Activated T-helper 1 cell treated with anti-CD3 and anti-CD28 coated beads, Interleukin-12 subunit alpha, Interleukin-12 subunit beta, Interleukin-2, Interleukin-4 antibody, amounts not matched to agents 30 ng/mL and 10 ng/mL and 1 ng/mL, durations not matched to agents 14 hours and 24 hours and 36 hours (primary cell): ENCODE measurements around the gene FAM118A. TPM values are rescaled to one million over a fixed set of nuclear protein-coding genes. Genes with fewer than 3 reads are reported as not detected.
A peak's percentile ranks its signal among the peaks of the same experiment; 100 is the strongest.

Experiments
- DNase-seq: peaks from one replicate; pipeline ENCODE4 v3.0.0; 2021; ENCODE audit warnings: low spot score
- H3K27ac Mint-ChIP-seq: one replicate; pipeline ENCODE4 v1.8.0; 2021; ENCODE audit warnings: mild to moderate bottlenecking, mixed read lengths
- H3K27me3 Mint-ChIP-seq: one replicate; pipeline ENCODE4 v1.8.0; 2022; ENCODE audit warnings: mild to moderate bottlenecking, moderate library complexity, mixed read lengths; ENCODE audit not compliant: insufficient read depth
- H3K36me3 Mint-ChIP-seq: one replicate; pipeline ENCODE4 v1.8.0; 2021; ENCODE audit warnings: low read depth, mixed read lengths
- H3K4me1 Mint-ChIP-seq: one replicate; pipeline ENCODE4 v1.8.0; 2021; ENCODE audit warnings: low read depth, mixed read lengths
- H3K4me3 Mint-ChIP-seq: one replicate; pipeline ENCODE4 v1.8.0; 2021; ENCODE audit warnings: mild to moderate bottlenecking, moderate library complexity, mixed read lengths
- H3K9me3 Mint-ChIP-seq: one replicate; pipeline ENCODE4 v1.8.0; 2021; ENCODE audit warnings: mixed read lengths
- intact Hi-C: fragments of 100-400 bp; cut with micrococcal nuclease; formaldehyde crosslinking; loops from one replicate; pipeline ENCODE4 v1.15.1; 2024
- total RNA-seq: library from RNA; stranded (reverse); gene quantifications from 2 replicates; pipeline ENCODE4 v1.2.3, GENCODE V29; 2022

Gene FAM118A
- total RNA-seq, 1 donor from 2014 or later, result 30.7 TPM

DNA sequence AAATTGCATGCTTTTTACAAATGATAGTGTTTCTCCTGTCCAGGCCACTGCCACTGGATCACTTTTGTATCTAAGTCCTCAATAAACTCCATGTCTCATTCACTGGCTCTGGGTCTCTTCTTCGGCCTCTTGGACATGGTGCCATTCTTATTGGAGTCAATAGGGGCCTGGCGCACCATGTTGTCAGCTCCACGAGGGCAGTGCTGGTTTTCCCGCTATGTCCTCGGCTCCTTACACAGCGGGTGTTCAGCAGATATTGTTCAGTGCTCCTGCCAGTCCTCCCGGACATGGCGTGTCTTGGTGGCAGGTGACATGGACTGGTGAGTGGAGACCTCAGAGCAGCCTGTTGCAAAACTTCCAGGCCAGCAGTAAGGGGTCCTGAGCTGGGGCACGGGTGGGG, 3.6 kb upstream of the FAM118A start:
- Mint-ChIP-seq H3K27me3 (no peaks in the 10 kb centered on the region), H3K4me1 (peaks cover 19% of the 10 kb centered on the region), H3K4me3 (no peak overlapping the region), H3K27ac (no peak overlapping the region), H3K9me3 (no peaks in the 10 kb centered on the region), H3K36me3 (peaks cover 7% of the 10 kb centered on the region)
- intact Hi-C loops, result no loop called here
- DNase-seq, result no peak

DNA sequence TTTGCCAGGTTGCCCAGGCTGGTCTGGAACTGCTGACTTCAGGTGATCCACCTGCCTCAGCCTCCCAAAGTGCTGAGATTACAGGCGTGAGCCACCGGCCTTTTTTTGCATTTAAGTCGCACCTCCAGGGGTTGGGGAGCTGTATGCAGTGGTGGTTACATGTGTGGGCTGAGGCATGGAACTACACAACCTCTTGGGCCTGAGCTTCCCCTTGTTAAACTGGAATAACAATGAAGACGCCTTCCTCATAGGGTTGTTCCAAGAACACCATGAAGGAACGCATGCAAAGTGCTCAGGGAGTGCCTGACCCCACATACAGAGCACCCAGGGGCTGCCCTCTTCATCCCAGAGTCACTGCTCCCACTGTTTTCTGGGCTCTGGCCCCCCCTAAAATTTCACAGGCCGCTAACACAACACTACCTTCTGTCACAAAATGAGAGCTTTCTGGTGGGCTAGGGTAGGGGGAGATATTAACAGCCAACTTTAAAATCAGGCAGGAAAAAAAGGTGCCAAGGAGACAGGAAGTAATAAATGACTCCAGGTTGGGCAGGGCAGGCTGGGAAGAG, 1.3 kb upstream of the FAM118A start:
- H3K36me3 Mint-ChIP-seq, result peaks cover 15% of the 10 kb centered on the region
- H3K4me1 Mint-ChIP-seq, result peaks cover 35% of the 10 kb centered on the region
- intact Hi-C loops, result loop anchor here (2.0 kb wide), 1 partner anchor 40 kb away; no protein-coding TSS in a partner anchor
- peak overlapping the region; percentile 86 for H3K4me3 Mint-ChIP-seq
- H3K27ac Mint-ChIP-seq, result peak overlapping the region; percentile 93
- no peaks in the 10 kb centered on the region for H3K9me3 Mint-ChIP-seq
- no peaks in the 10 kb centered on the region for H3K27me3 Mint-ChIP-seq
- no peak for DNase-seq

DNA sequence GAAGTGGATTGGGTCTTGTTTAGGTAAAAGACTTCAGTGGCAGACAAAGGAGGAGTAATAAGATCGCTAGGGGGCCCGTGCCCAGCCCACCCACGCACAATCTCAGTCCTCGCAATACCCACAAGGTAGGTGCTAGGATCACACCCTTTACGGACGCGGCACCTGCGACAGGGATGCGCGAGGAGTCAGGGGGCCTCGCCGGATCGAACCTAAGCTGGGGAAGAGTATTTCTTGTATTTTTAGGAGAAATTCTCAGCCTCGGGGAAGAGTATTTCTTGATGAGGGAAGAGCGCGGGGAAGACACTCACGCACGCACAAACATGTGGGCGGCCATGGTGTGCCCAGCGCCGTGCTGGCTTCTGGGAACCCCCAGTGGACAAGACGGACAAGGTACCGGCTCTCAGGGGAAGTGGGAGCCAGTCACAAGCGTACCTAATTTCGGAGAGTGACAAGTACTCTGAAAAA, 745 bp upstream of the FAM118A start:
- no peak for DNase-seq
- Mint-ChIP-seq H3K9me3 (no peaks in the 10 kb centered on the region), H3K27ac (peak overlapping the region; percentile 93), H3K4me3 (peak overlapping the region; percentile 86), H3K27me3 (no peaks in the 10 kb centered on the region), H3K36me3 (peaks cover 15% of the 10 kb centered on the region), H3K4me1 (peaks cover 37% of the 10 kb centered on the region)
- intact Hi-C loops, result loop anchor here (1.0 to 2.0 kb wide), 2 partner anchors 9 to 40 kb away; no protein-coding TSS in a partner anchor

DNA sequence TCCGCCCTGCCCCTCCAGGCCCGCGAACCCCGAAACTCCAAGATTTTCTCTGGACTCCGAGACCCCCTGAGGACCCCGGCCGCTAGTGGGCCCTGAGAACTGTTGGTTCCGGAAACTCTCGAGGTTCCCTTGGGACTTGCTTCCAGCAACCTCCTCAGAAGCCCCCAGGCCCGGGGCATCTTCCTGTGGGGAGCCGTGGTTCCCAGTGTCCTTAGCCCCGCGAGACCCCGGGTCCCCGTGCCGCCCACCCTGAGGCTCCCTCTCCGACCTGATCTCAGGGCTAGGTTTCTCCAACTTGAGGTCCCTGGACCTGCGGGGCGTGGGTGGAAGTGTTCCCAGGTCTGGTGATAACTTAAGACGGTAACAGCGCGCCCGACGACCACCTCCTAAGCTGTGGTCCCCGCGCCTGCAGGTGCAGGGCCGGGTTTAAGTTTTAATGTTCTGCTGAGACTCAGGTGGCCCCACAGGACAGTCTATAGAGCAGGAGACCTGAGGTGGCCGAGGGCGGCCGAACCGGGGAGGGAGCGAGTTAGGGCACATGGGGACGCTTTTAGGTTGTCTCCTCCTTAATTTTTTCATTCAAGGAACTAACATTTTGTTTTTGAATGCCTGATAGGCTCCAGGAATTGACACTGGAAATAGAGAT, 720 bp downstream of the FAM118A start:
- Mint-ChIP-seq H3K4me3 (peak overlapping the region; percentile 92), H3K9me3 (no peaks in the 10 kb centered on the region), H3K4me1 (peaks cover 49% of the 10 kb centered on the region), H3K36me3 (peaks cover 17% of the 10 kb centered on the region), H3K27me3 (no peaks in the 10 kb centered on the region), H3K27ac (peak overlapping the region; percentile 86)
- no peak for DNase-seq
- intact Hi-C loops, result loop anchor here (2.0 kb wide), 1 partner anchor 70 kb away; the partner anchor contains the start of gene KIAA0930

- Mint-ChIP-seq H3K27ac (peak overlapping the region; percentile 86), H3K4me1 (peaks cover 51% of the 10 kb centered on the region), H3K27me3 (no peaks in the 10 kb centered on the region), H3K36me3 (peaks cover 17% of the 10 kb centered on the region), H3K4me3 (peak overlapping the region; percentile 92), H3K9me3 (no peaks in the 10 kb centered on the region)
- no peak for DNase-seq
- intact Hi-C loops, result loop anchor here (2.0 kb wide), 1 partner anchor 70 kb away; the partner anchor contains the start of gene KIAA0930
These were observed 1.3 kb downstream of the FAM118A start for GRCh38 chr22:45310977-45311531.

- peaks cover 17% of the 10 kb centered on the region for H3K36me3 Mint-ChIP-seq
- intact Hi-C loops, result no loop called here
- no peaks in the 10 kb centered on the region for H3K9me3 Mint-ChIP-seq
- DNase-seq, result no peak
- no peak overlapping the region for H3K4me3 Mint-ChIP-seq
- H3K27ac Mint-ChIP-seq, result no peak overlapping the region
- peaks cover 59% of the 10 kb centered on the region for H3K4me1 Mint-ChIP-seq
- H3K27me3 Mint-ChIP-seq, result no peaks in the 10 kb centered on the region
These were observed 2.7 kb downstream of the FAM118A start for GRCh38 chr22:45312415-45312814.

DNA sequence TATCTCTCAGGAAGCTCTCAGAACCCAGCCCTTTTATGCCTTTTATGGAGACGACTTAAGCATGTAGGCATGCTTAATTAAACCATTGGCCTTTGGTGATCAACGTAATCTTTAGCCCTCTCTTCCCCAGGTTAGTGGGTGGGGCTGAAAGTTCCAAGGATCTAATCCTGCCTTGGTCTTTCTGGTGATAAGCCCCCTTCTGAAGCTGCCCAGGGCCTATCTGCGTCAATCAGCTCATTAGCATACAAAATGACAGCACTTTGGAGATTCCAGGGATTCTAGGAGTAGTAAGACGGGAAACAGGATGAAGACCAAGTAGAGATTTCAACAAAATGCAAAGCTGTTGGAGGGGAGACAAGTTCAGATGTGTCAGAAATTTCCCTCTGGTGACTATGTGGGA, 3.1 kb downstream of the FAM118A start:
- Mint-ChIP-seq H3K27me3 (no peaks in the 10 kb centered on the region), H3K4me1 (peaks cover 64% of the 10 kb centered on the region), H3K4me3 (no peak overlapping the region), H3K27ac (no peak overlapping the region), H3K9me3 (no peaks in the 10 kb centered on the region), H3K36me3 (peaks cover 17% of the 10 kb centered on the region)
- intact Hi-C loops, result no loop called here
- DNase-seq, result no peak

DNA sequence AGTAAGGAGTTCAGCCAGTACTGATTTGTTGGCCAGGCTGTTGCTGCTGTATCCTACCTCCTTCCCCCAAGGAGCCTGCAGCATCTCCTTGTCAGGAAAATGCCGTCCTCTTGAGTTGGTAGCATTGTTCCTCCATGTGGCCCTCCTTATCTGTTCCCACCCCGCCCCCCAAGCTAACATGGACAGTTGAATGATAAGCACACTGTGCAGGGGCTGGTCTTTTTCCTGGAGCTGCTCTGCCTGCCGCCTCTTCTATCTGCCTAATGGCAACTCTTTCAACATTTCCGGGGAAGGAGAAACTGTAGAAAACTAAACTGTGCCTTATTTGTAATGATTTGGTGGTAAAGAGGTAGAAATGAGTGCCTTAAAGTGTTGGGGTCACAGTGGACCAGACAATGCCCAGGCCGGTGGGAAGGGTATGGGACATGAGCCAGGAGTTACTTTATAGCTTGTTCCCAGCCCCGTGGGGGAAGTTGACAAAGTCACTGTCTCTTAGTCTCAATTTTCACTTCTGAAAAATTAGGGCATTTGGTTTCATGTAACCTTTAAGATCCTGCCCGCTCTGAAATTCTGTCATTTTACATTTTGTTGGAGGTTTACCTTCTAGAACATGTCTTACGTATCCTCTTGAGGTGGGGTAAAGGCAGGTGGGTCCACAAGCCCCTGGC, 4.5 kb downstream of the FAM118A start:
- intact Hi-C loops, result no loop called here
- peaks cover 17% of the 10 kb centered on the region for H3K36me3 Mint-ChIP-seq
- DNase-seq, result no peak
- H3K4me3 Mint-ChIP-seq, result no peak overlapping the region
- no peaks in the 10 kb centered on the region for H3K9me3 Mint-ChIP-seq
- no peak overlapping the region for H3K27ac Mint-ChIP-seq
- peaks cover 68% of the 10 kb centered on the region for H3K4me1 Mint-ChIP-seq
- no peaks in the 10 kb centered on the region for H3K27me3 Mint-ChIP-seq

DNA sequence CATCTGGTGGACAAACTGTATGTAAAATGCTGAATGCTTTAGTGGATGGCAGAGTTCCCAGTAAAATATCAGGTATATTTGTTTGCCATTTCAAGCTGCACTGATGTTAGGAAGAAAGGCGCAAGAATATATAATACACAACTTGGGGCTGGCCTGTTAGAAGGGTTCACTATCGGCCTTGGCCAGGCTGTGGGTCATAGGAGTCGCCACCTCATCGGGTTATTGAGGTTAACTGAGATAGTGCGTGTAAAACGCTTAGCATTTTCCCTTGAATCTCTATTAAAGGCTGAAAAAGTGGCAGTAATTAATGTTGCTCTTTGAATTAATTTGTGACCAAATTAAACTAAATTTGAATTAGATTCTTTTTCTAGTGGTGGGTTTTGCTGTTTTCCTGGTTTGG, 5.1 kb downstream of the FAM118A start:
- H3K9me3 Mint-ChIP-seq, result no peaks in the 10 kb centered on the region
- DNase-seq, result no peak
- H3K27ac Mint-ChIP-seq, result no peak overlapping the region
- H3K36me3 Mint-ChIP-seq, result peaks cover 17% of the 10 kb centered on the region
- H3K27me3 Mint-ChIP-seq, result no peaks in the 10 kb centered on the region
- no peak overlapping the region for H3K4me3 Mint-ChIP-seq
- peaks cover 71% of the 10 kb centered on the region for H3K4me1 Mint-ChIP-seq
- intact Hi-C loops, result loop anchor here (5.0 kb wide), 1 partner anchor 723 kb away; no protein-coding TSS in a partner anchor

- H3K4me3 Mint-ChIP-seq, result no peak overlapping the region
- intact Hi-C loops, result loop anchor here (5.0 kb wide), 1 partner anchor 720 kb away; no protein-coding TSS in a partner anchor
- H3K4me1 Mint-ChIP-seq, result peaks cover 72% of the 10 kb centered on the region
- peak overlapping the region; percentile 97 for H3K27ac Mint-ChIP-seq
- no peak for DNase-seq
- peaks cover 10% of the 10 kb centered on the region for H3K36me3 Mint-ChIP-seq
- no peaks in the 10 kb centered on the region for H3K9me3 Mint-ChIP-seq
- H3K27me3 Mint-ChIP-seq, result no peaks in the 10 kb centered on the region
These were observed 7.2 kb downstream of the FAM118A start for GRCh38 chr22:45316796-45317526.

GRCh38 chr22:45317551-45318167, 7.9 kb downstream of the FAM118A start:
- intact Hi-C loops, result loop anchor here (1.0 to 5.0 kb wide), 7 partner anchors 8 to 1357 kb away; partner anchors contain the start of genes FAM118A, RIBC2 and SMC1B
- no peaks in the 10 kb centered on the region for H3K9me3 Mint-ChIP-seq
- no peaks in the 10 kb centered on the region for H3K27me3 Mint-ChIP-seq
- H3K27ac Mint-ChIP-seq, result peak overlapping the region; percentile 97
- no peak for DNase-seq
- peaks cover 72% of the 10 kb centered on the region for H3K4me1 Mint-ChIP-seq
- H3K36me3 Mint-ChIP-seq, result peaks cover 15% of the 10 kb centered on the region
- peak overlapping the region; percentile 79 for H3K4me3 Mint-ChIP-seq

DNA sequence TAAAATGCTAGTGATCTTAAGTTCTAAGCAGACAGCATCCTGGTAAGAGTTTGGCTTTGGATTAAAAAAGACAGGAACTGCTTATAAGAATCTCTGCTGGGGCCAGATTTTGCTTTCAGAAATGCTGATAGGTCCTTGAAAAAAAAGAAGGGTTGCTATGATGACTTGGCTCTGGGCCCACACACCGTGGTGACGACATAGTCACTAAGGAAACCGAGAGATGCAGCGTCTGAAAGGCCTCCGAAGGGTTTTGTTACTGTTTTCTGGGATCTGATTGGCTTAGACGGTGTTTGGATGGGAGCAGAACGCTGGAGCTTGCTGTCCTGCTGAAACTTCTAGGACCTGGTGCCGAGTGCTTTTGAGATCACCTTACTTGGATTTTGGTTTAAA, 8.4 kb downstream of the FAM118A start:
- H3K27me3 Mint-ChIP-seq, result no peaks in the 10 kb centered on the region
- intact Hi-C loops, result loop anchor here (1.0 to 5.0 kb wide), 7 partner anchors 9 to 1357 kb away; partner anchors contain the start of genes FAM118A, RIBC2 and SMC1B
- H3K9me3 Mint-ChIP-seq, result no peaks in the 10 kb centered on the region

More for the DNA sequence above, 8.4 kb downstream of the FAM118A start:
- peak overlapping the region; percentile 97 for H3K27ac Mint-ChIP-seq
- H3K4me3 Mint-ChIP-seq, result peak overlapping the region; percentile 79
- H3K4me1 Mint-ChIP-seq, result peaks cover 69% of the 10 kb centered on the region
- peak; percentile 83 for DNase-seq
- peaks cover 13% of the 10 kb centered on the region for H3K36me3 Mint-ChIP-seq
